ENCODE results near the gene MOV10L1. TPM values are rescaled to one million over a fixed set of nuclear protein-coding genes. Genes with fewer than 3 reads are reported as not detected.

The MOV10L1 gene
- total RNA-seq, 4 donors from 2014 or later: 0.23 to 0.83 (median 0.40) TPM

DNA sequence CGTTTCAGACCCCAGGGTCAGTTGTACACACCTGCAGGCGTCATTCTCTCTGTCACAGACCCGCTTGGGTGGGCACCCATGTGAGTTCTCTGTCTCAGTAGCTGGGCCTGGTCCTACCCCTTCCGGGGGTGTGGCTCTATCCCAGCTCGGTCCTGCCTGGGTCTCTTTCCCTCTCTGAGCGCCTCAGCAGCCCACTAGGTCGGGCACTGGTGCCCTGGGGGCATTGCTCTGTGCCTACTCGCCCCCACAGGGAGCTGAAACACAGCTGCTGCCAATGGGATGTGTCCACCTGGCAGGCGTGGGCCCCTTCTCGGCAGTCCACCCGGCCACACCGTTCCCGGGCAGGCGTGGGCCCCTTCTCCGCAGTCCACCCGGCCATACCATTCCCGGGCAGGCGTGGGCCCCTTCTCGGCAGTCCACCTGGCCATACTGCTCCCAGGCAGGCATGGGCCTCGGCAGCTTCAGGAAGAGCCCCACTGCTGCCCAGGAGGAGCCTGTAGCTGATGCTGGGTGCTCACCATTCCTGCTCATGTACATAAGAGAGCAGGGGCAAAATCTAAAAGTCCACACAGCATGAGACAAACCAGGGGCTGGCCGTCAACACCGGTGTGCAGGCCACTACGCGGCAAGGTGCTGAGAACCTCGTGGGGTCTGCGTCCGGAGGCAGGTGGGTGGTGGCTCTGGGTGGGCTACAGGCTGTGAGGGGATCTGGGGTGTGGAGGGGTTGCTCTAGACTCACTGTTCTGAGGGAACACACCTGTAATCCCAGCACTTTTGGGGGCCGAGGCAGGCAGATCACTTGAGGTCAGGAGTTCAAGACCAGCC is 16.9 kb upstream of the MOV10L1 start:
- intact Hi-C loops (cut with DNase I): no loop called here
- H3K4me1 ChIP-seq: no peaks in the 10 kb centered on the region
- no peak overlapping the region for H3K4me3 ChIP-seq
- no peak for DNase-seq (ENCODE audit: extremely low spot score)
- WGBS: 90% methylated on average over 24 of the region's 28 CpGs
- no peaks in the 10 kb centered on the region for H3K9me3 ChIP-seq
- no peak for TF ChIP-seq POLR2A (IDR thresholded peaks at IDR 0.05; ENCODE audit: low read depth)
- TF ChIP-seq, protein P1, sequence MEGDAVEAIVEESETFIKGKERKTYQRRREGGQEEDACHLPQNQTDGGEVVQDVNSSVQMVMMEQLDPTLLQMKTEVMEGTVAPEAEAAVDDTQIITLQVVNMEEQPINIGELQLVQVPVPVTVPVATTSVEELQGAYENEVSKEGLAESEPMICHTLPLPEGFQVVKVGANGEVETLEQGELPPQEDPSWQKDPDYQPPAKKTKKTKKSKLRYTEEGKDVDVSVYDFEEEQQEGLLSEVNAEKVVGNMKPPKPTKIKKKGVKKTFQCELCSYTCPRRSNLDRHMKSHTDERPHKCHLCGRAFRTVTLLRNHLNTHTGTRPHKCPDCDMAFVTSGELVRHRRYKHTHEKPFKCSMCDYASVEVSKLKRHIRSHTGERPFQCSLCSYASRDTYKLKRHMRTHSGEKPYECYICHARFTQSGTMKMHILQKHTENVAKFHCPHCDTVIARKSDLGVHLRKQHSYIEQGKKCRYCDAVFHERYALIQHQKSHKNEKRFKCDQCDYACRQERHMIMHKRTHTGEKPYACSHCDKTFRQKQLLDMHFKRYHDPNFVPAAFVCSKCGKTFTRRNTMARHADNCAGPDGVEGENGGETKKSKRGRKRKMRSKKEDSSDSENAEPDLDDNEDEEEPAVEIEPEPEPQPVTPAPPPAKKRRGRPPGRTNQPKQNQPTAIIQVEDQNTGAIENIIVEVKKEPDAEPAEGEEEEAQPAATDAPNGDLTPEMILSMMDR (IDR thresholded peaks at IDR 0.05): no peak
- TF ChIP-seq POLR2AphosphoS5 (IDR thresholded peaks at IDR 0.05): no peak
- no peak for TF ChIP-seq EP300 (IDR thresholded peaks at IDR 0.05)
- no peaks in the 10 kb centered on the region for H3K36me3 ChIP-seq
- H3K27ac ChIP-seq (replicated peaks in 1 of 4): no peak overlapping the region
- H3K27me3 ChIP-seq: peaks cover 0 to 47% (median 0%) of the 10 kb centered on the region in 4 donors

GRCh38 chr22:50074056-50074455 is 15.8 kb upstream of the MOV10L1 start:
- DNase-seq (ENCODE audit: extremely low spot score): no peak
- Histone ChIP-seq H3K4me3 (no peak overlapping the region), H3K36me3 (no peaks in the 10 kb centered on the region), H3K27me3 (peaks cover 0 to 47% (median 0%) of the 10 kb centered on the region in 4 donors), H3K4me1 (no peaks in the 10 kb centered on the region), H3K9me3 (no peaks in the 10 kb centered on the region), H3K27ac (replicated peaks in 1 of 4) (no peak overlapping the region)
- TF ChIP-seq, protein P1 (IDR thresholded peaks at IDR 0.05): no peak
- no peak for TF ChIP-seq POLR2AphosphoS5 (IDR thresholded peaks at IDR 0.05)
- no peak for TF ChIP-seq POLR2A (IDR thresholded peaks at IDR 0.05; ENCODE audit: low read depth)
- TF ChIP-seq EP300 (IDR thresholded peaks at IDR 0.05): no peak
- intact Hi-C loops (cut with DNase I): no loop called here
- WGBS: 78% methylated on average over 17 of the region's 17 CpGs

- Histone ChIP-seq H3K27me3 (peaks cover 0 to 47% (median 0%) of the 10 kb centered on the region in 4 donors), H3K9me3 (no peaks in the 10 kb centered on the region), H3K36me3 (no peaks in the 10 kb centered on the region), H3K4me3 (no peak overlapping the region), H3K27ac (replicated peaks in 1 of 4) (no peak overlapping the region), H3K4me1 (no peaks in the 10 kb centered on the region)
- WGBS: 88% methylated on average over 30 of the region's 32 CpGs
- DNase-seq (ENCODE audit: extremely low spot score): no peak
- intact Hi-C loops (cut with DNase I): no loop called here
- TF ChIP-seq POLR2A (IDR thresholded peaks at IDR 0.05; ENCODE audit: low read depth) (no peak), EP300 (IDR thresholded peaks at IDR 0.05) (no peak), POLR2AphosphoS5 (IDR thresholded peaks at IDR 0.05) (no peak)
- TF ChIP-seq, protein P1 (IDR thresholded peaks at IDR 0.05): no peak
These were observed 15.0 kb upstream of the MOV10L1 start for GRCh38 chr22:50074551-50075530.

DNA sequence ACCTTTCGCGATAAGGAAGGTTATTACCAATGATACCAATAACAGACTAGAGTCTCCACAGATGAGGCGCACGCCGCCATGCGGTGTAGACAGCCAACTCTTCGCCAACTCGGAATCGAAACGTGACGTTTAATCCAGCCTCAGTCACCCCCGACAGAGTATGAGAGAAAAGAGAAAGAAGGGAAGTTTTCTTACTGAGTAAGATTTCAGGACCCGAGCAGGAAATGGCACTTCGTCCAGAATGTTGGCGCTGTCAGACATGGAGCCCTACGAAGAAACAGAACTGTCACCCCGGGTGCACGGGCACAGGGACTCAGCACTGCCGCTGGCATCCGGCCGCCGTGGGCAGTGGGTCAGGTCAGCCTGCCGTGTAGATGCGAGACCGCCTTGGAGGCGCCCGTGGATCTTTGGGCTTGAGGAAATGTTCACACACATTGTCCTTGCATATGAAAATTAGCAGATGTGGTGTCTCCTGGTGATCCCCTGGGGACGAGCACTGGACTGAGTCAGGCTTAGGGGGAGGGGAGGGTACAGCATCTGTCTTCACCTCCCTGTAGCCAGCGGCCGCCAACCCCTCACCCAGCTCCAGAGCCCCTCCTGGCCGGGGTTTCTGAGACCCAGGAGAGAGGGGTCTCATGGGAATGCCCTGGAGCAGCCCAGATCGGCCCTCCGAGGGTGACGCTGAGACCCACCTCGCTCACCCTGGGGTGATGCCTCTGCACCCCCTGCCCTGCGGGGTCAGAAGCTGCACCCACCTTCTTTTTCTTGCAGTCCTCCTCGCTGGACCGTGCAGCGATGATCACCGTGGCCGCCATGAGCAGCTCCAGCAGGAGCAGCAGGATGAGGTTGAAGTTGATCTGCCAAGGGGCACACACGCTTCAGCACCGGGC is 12.9 kb upstream of the MOV10L1 start:
- no peak overlapping the region for H3K4me3 ChIP-seq
- no peaks in the 10 kb centered on the region for H3K36me3 ChIP-seq
- H3K27me3 ChIP-seq: peaks cover 0 to 47% (median 0%) of the 10 kb centered on the region in 4 donors
- WGBS: 80% methylated on average over 27 of the region's 43 CpGs
- intact Hi-C loops (cut with DNase I): no loop called here
- H3K4me1 ChIP-seq: no peaks in the 10 kb centered on the region
- H3K27ac ChIP-seq (replicated peaks in 1 of 4): no peak overlapping the region
- no peak for DNase-seq (ENCODE audit: extremely low spot score)
- TF ChIP-seq POLR2AphosphoS5 (IDR thresholded peaks at IDR 0.05) (no peak), EP300 (IDR thresholded peaks at IDR 0.05) (no peak), POLR2A (IDR thresholded peaks at IDR 0.05; ENCODE audit: low read depth) (no peak)
- no peaks in the 10 kb centered on the region for H3K9me3 ChIP-seq

Data from esophagus muscularis mucosa (tissue), 4 donors.